ENCODE measurements around the gene FANCC.
"Not testable (repeated sequence)": the region's sequence is repeated elsewhere in the genome, so short reads cannot be mapped to it uniquely, and the experiment has no call there.

FANCC gene

GRCh38 chr9:95277509-95277908, 40.0 kb downstream of the FANCC start:
- ChIA-PET POLR2A (ENCODE audit: low non-redundant PET) (no interaction called here), CTCF (interaction anchor here (0.8 kb wide), 1 partner anchor 100 kb away, joined by 3 read pairs; no protein-coding TSS in a partner anchor)
- no peak overlapping the region for H3K27ac ChIP-seq
- no peak for DNase-seq (ENCODE audit: low spot score)
- TF ChIP-seq CTCF (conservative IDR thresholded peaks at IDR 0.05; ENCODE audit: low read depth), result no peak

GRCh38 chr9:95276395-95276954, 41.0 kb downstream of the FANCC start:
- TF ChIP-seq CTCF (conservative IDR thresholded peaks at IDR 0.05; ENCODE audit: low read depth), result no peak
- DNase-seq (ENCODE audit: low spot score), result no peak
- no peak overlapping the region for H3K27ac ChIP-seq
- ChIA-PET CTCF (no interaction called here), POLR2A (ENCODE audit: low non-redundant PET) (no interaction called here)

GRCh38 chr9:95274160-95274559, 43.3 kb downstream of the FANCC start:
- H3K27ac ChIP-seq; POLR2A ChIA-PET (ENCODE audit: low non-redundant PET); CTCF ChIA-PET; DNase-seq (ENCODE audit: low spot score): not testable (repeated sequence)

GRCh38 chr9:95273369-95274022, 44.0 kb downstream of the FANCC start:
- ChIA-PET POLR2A (ENCODE audit: low non-redundant PET) (no interaction called here), CTCF (no interaction called here)
- no peak overlapping the region for H3K27ac ChIP-seq
- no peak for DNase-seq (ENCODE audit: low spot score)
- TF ChIP-seq CTCF (conservative IDR thresholded peaks at IDR 0.05; ENCODE audit: low read depth), result no peak

GRCh38 chr9:95272830-95273229, 44.7 kb downstream of the FANCC start:
- no peak for TF ChIP-seq CTCF (conservative IDR thresholded peaks at IDR 0.05; ENCODE audit: low read depth)
- DNase-seq (ENCODE audit: low spot score), result no peak
- POLR2A ChIA-PET (ENCODE audit: low non-redundant PET), result no interaction called here
- H3K27ac ChIP-seq, result no peak overlapping the region
- CTCF ChIA-PET, result no interaction called here

- ChIA-PET CTCF (no interaction called here), POLR2A (ENCODE audit: low non-redundant PET) (no interaction called here)
- H3K27ac ChIP-seq, result no peak overlapping the region
- no peak for TF ChIP-seq CTCF (conservative IDR thresholded peaks at IDR 0.05; ENCODE audit: low read depth)
- no peak for DNase-seq (ENCODE audit: low spot score)
These were observed 46.7 kb downstream of the FANCC start for GRCh38 chr9:95270790-95271189.

- POLR2A ChIA-PET (ENCODE audit: low non-redundant PET); H3K27ac ChIP-seq; DNase-seq (ENCODE audit: low spot score): not testable (repeated sequence)
- CTCF ChIA-PET, result interaction anchor here (1.0 kb wide), 1 partner anchor 139 kb away, joined by 3 read pairs; no protein-coding TSS in a partner anchor
These were observed 47.4 kb downstream of the FANCC start for GRCh38 chr9:95269803-95270773.

Measured in RWPE1 (cell line).